Measurements from ENCODE around the gene SDCCAG8.
"Not testable (repeated sequence)": the region's sequence is repeated elsewhere in the genome, so short reads cannot be mapped to it uniquely, and the experiment has no call there.

Gene SDCCAG8

GRCh38 chr1:243316366-243316989, 60.6 kb downstream of the SDCCAG8 start:
- no peak for FAIRE-seq
- DNase-seq (ENCODE audit: extremely low spot score, insufficient read length, low read depth): no peak

- FAIRE-seq (no peak), DNase-seq (ENCODE audit: extremely low spot score, insufficient read length, low read depth) (no peak)
Measured at GRCh38 chr1:243320224-243320623, 64.4 kb downstream of the SDCCAG8 start.

DNA sequence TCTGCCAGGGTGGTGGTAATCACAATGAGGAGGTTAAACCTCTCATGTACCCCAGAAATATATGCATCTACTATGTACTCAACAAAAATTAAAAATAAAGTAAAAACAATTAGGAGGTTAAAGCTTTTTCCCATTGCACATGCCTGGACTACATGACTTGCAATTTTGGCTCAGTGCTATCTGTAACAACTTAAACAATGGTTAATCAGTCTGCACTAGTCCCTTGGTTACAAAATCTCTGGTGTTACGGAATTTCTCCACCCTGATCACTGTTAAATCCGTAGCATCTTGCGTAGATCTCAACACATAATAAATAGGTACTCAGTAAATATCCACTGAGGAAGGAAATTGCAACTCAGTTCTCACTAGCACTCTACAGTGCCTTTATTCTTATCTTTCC, 66.5 kb downstream of the SDCCAG8 start:
- FAIRE-seq: no peak
- DNase-seq (ENCODE audit: extremely low spot score, insufficient read length, low read depth): no peak

GRCh38 chr1:243323491-243323890, 67.7 kb downstream of the SDCCAG8 start:
- FAIRE-seq (no peak), DNase-seq (ENCODE audit: extremely low spot score, insufficient read length, low read depth) (no peak)

DNA sequence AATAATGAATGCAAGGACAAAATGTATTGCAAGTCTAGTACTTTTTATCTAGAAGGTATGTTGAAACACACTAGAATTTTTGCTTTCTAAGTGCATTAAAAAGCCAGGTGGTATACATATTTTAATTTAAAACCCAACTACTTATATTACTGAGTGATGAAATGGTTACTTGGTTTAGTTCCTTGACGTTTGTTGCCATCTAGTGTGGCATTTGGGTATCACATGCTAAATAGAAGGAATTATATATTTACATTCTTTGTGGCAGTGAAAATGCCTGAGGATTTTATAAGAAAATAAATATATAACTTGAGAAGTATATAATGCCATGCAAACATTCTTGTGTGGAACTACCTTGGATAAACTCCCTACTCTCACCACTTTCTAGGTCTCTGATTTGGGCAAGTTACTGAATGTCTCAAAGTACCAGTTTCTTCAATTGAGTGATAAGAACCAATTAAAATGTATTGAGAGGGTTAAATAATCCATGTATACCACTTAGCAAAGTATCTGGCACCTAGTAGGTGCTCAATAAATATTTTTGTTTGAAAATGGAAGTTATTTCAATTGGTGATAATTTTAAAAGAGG, 69.6 kb downstream of the SDCCAG8 start:
- FAIRE-seq (peak; percentile 70), DNase-seq (ENCODE audit: extremely low spot score, insufficient read length, low read depth) (no peak)

GRCh38 chr1:243332440-243332839, 76.6 kb downstream of the SDCCAG8 start:
- FAIRE-seq: no peak
- no peak for DNase-seq (ENCODE audit: extremely low spot score, insufficient read length, low read depth)

GRCh38 chr1:243335292-243335691, 79.5 kb downstream of the SDCCAG8 start:
- FAIRE-seq: no peak

GRCh38 chr1:243336163-243336562, 80.3 kb downstream of the SDCCAG8 start:
- DNase-seq (ENCODE audit: extremely low spot score, insufficient read length, low read depth) (no peak), FAIRE-seq (no peak)

More at GRCh38 chr1:243335292-243335691, 79.5 kb downstream of the SDCCAG8 start:
- DNase-seq (ENCODE audit: extremely low spot score, insufficient read length, low read depth): no peak

DNA sequence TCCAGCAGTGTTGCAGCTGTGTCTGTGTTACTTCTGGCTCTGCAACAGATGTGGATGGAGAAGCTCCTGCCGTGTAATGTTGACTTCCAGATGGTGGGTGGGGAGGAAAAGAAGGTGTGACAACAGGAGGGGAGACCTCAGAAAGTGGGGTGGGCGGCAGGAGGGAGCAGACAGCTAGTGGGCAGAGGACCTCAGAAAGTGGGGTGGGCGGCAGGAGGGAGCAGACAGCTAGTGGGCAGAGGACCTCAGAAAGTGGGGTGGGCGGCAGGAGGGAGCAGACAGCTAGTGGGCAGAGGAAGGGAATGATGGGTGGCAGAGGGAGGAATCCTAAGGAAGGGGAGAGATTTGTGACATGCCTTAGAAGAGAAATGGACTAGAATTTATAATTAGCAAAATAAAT, 83.0 kb downstream of the SDCCAG8 start:
- not testable (repeated sequence) for DNase-seq (ENCODE audit: extremely low spot score, insufficient read length, low read depth); FAIRE-seq

DNA sequence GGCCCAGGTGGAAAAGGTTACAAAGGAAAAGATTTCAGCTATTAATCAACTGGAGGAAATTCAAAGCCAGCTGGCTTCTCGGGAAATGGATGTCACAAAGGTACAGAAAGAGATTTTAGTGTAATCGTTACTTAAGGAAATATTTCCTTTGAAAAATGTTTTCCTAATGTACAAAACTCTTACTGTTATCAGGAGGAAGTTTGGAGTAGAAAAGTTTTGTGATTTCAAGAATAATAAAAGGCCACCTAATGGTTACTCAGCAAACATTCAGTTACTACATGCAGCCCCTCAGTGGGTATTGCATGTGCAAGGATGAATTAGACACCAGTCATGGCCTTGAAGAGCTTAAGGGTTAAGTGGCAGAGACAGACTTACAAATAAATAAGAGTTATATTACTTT, 85.2 kb downstream of the SDCCAG8 start:
- no peak for DNase-seq (ENCODE audit: extremely low spot score, insufficient read length, low read depth)
- FAIRE-seq: no peak

DNA sequence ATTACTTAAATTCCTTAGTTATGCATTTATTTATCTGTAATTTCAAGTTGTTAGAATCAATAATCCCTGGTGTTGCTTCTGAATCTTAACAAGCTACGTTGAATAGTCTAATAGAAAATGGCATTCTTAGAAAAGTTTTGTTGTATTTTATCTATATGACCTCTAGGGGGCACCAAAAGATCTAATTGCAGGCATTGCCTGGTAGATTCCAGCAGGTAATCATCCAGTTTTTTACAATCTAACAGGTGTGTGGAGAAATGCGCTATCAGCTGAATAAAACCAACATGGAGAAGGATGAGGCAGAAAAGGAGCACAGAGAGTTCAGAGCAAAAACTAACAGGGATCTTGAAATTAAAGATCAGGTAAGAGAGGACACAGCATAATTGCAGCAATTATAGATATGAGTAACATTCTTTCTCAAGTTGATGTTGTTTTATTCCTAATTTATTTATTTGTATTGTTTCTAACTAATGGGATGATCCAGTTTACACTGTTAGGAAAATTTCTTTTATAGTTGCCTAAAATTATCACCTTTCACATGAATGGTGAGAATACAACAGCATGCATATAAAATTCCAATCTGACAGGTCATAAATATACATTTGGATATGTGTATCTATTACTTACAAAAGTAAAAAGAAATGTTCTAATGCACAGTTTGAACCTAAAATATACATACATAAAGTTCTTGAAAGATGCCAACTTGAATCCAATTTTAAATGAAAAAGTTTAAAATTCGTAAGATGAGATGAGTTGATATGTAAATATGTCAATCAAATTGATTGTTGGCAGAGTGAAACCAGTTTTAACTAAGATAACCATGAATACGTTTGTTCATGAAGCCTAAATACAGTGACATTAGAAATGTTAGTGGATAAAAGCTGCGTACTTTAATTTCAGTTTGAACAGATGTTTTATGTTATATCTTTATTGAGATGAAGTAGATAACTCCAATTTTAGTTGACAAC, 88.4 kb downstream of the SDCCAG8 start:
- DNase-seq (ENCODE audit: extremely low spot score, insufficient read length, low read depth) (peak; percentile 14), FAIRE-seq (peak; percentile 80)

DNA sequence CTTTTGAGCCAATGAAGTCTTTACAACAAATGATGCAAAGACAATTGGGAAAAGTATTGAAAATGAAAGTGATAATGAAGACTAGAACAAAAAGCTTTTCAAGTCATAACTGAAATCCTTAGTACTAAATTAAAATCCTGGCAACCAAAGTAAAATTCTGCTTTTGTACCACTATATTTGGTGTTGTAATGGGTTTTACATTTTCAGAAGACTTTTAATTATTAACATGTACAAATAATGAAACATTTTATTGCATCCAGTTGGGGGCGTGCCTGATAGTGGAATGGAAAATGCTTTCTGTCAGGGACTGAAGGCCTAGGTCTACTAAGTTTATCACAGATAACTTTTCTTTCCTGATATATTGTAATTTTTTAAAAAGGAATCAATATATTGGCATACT, 89.4 kb downstream of the SDCCAG8 start:
- no peak for DNase-seq (ENCODE audit: extremely low spot score, insufficient read length, low read depth)
- peak; percentile 65 for FAIRE-seq

DNA sequence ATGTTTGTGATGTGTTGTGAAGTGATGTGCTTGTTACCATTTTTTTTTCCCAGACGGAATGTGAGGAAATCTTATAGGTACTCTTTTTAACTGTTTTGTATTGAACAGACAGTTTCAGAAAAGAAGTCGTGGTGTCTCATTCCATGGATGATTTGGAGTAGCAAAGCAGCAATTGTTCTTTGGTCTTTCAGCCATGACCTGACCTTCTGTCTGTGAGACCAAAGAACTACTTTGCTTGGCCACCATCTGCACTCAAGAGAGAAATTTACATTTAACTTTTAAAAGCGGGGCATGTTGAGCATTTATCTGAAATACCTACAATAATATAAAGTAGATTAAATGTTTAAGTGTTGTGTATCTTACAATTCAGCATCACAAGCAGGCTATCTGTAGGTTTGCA, 90.2 kb downstream of the SDCCAG8 start:
- no peak for FAIRE-seq

DNA sequence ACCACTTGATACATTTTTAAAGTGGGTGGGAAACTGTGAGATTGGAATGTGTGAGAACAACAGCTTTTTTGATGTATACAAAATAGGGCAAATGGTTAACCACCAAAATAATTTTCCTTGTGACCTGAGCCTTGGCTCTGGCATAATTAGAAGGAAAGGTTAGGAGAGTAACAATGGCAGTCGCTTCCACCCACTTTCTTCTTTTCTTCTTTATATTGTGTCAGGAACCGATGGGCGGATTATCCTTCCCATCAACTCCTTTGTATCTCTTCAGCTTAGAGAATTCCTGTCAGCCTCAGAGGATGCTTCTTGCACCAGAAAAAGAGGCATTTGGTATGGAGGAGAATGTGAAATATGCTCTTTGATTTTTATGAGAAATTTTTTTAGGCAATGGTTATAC, 90.6 kb downstream of the SDCCAG8 start:
- FAIRE-seq: no peak

More for the DNA sequence above, 90.2 kb downstream of the SDCCAG8 start:
- no peak for DNase-seq (ENCODE audit: extremely low spot score, insufficient read length, low read depth)

GRCh38 chr1:243348331-243348730, 92.5 kb downstream of the SDCCAG8 start:
- no peak for DNase-seq (ENCODE audit: extremely low spot score, insufficient read length, low read depth)
- FAIRE-seq: no peak

More for the DNA sequence above, 90.6 kb downstream of the SDCCAG8 start:
- no peak for DNase-seq (ENCODE audit: extremely low spot score, insufficient read length, low read depth)

DNA sequence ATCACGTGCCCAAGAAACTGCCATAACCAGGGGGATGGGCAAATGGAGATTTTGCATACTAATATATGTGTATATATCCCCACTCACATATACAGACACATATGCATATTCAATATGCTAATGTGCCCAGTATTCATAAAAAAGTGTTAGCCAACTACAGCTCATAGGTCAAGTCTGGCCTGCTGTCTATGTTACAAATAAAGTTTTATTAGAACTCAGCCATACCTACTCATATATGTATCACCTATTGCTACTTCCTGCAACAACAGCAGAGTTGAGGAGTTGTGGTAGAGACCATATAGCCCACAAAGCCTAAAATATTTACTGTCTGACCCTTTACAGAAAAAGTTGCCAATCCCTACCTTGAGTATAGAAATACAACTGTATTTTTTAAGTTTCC, 93.3 kb downstream of the SDCCAG8 start:
- FAIRE-seq (no peak), DNase-seq (ENCODE audit: extremely low spot score, insufficient read length, low read depth) (no peak)

DNA sequence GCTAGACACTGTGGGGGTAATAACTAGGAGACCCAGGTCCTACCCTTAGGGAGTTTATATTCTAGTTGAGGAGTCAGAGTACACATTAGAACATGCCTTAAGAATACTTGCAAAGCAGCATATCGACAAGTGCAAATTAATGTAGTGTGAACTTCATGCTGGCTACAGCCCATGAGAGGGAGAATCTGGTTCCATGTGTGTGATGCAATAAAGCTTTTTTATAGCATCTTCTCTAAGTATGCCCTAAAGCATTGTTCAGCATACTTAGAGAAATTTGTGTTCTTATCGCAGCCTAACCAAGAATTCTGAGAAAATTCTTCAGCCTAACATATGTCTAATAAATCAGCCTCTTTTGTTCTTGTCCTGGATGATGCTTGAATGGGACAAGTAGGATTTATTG, 95.5 kb downstream of the SDCCAG8 start:
- no peak for DNase-seq (ENCODE audit: extremely low spot score, insufficient read length, low read depth)
- no peak for FAIRE-seq

DNA sequence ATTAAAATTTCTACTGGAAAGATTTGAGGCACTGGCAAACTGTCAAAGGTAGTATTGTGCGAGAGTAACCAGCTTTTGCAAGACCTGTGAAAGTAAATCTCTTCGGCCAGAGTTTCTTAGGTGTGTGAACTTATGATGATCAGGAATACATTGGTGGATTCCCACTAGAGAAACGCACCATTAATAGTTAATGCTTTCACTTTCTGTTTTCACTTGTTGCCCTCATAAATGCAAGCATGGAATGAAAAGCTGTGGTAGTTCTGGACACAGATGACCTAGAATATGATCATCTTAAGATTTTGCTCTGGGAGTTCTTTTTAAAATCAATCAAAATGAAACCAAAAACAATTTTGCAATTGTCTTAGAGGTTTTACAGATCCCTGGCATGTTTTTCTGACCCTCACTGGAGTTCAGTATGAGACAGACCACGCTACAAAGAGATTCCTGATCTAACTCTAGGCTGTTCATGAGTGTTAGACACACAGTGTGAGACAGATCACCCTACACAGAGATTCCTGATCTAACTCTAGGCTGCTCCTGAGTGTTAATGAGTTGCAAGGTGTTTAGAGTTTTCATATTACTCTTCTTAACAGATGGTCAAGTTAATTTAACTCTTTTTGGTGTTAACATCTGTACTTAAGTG, 98.8 kb downstream of the SDCCAG8 start:
- no peak for DNase-seq (ENCODE audit: extremely low spot score, insufficient read length, low read depth)
- FAIRE-seq: peak; percentile 77

DNA sequence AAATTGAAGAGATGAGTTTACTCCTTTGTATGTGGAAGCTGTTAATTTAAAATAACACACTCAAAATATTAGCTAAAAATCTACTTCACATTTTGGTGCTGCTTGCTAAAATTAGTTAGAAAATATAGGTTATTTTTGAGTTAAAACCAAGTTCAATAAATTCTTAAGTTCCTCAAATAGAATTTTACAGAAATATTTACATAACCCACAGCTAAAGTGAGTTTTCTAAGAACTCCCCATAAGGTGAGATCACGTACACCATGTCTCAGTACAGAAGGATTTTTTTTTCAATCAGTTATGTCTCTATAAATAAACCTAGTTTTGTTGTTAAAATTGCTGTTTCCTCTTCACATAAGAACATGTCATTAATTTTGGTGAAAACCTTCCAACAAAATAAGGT, 108.0 kb downstream of the SDCCAG8 start:
- FAIRE-seq (no peak), DNase-seq (ENCODE audit: extremely low spot score, insufficient read length, low read depth) (no peak)

- DNase-seq (ENCODE audit: extremely low spot score, insufficient read length, low read depth): no peak
- no peak for FAIRE-seq
Measured at GRCh38 chr1:243364330-243364729, 108.5 kb downstream of the SDCCAG8 start.

Measured in GM18507 (cell line).